HEK293 (cell line): Measurements from ENCODE around the gene LILRA5.

Source experiments
- CTCF ChIA-PET: fragments of 350-600 bp; formaldehyde crosslinking; extraction: SDS; loops from one replicate; lab custom pipeline; 2021; ENCODE audit warnings: antibody characterized with exemption; lab: Yijun Ruan, JAX
- POLR2A ChIA-PET: fragments of 300-600 bp; formaldehyde crosslinking; extraction: SDS; loops from one replicate; lab custom pipeline; 2020; ENCODE audit warnings: antibody characterized with exemption, inconsistent platforms; lab: Yijun Ruan, JAX
- H3K27ac ChIP-seq: fragments of 200-500 bp; sonication (Bioruptor generic); 2 replicates; pipeline ENCODE4 v1.5.1; 2014; ENCODE audit warnings: low read depth, low read length, control low read depth, inconsistent platforms; ENCODE audit errors: extremely low read depth
- H3K36me3 ChIP-seq, 2 experiments: fragments of 200-500 bp in 1 of 2; sonication (Bioruptor generic) in 1 of 2; 1 replicate in 1 of 2; 2 replicates in 1 of 2; pipeline ENCODE4 v1.5.1; 2014 to 2017; ENCODE audit warnings: inconsistent platforms in 2 of 2, low read length in 2 of 2; ENCODE audit not compliant: control insufficient read depth in 2 of 2, insufficient read depth in 1 of 2
- H3K4me1 ChIP-seq: fragments of 200-500 bp; sonication (Bioruptor generic); 2 replicates; pipeline ENCODE4 v1.5.1; 2014; ENCODE audit warnings: mild to moderate bottlenecking, low read length, inconsistent platforms; ENCODE audit not compliant: control insufficient read depth, insufficient read depth
- H3K4me3 ChIP-seq: 2 replicates; pipeline ENCODE4 v1.5.1; 2011; ENCODE audit warnings: low read depth, mild to moderate bottlenecking, control low read depth, low read length, moderate library complexity
- H3K9me3 ChIP-seq: fragments of 200-500 bp; sonication (Bioruptor generic); 2 replicates; pipeline ENCODE4 v1.5.1; 2014; ENCODE audit warnings: low read depth, low read length, inconsistent platforms; ENCODE audit not compliant: control insufficient read depth, insufficient read depth
- BCL11B ChIP-seq: fragments of 450-650 bp; formaldehyde crosslinking; IDR thresholded peaks from 2 replicates; pipeline ENCODE4 v1.5.1; 2016; ENCODE audit warnings: low read depth, missing biosample characterization, missing genetic modification characterization
- EGR2 ChIP-seq: fragments of 450-650 bp; formaldehyde crosslinking; IDR thresholded peaks from 2 replicates; pipeline ENCODE4 v1.5.1; 2016; ENCODE audit warnings: low read depth, missing biosample characterization, missing genetic modification characterization
- FEZF1 ChIP-seq: fragments of 450-650 bp; formaldehyde crosslinking; IDR thresholded peaks from 2 replicates; pipeline ENCODE4 v1.5.1; 2016; ENCODE audit warnings: missing biosample characterization, missing genetic modification characterization
- HOXD13 ChIP-seq: sonication (generic); formaldehyde crosslinking; IDR thresholded peaks from 2 replicates; pipeline ENCODE4 v1.8.0; 2022; ENCODE audit warnings: missing genetic modification reagents, borderline replicate concordance
- SETDB1 ChIP-seq: IDR thresholded peaks from one replicate; pipeline ENCODE4 v1.6.1; 2017; ENCODE audit warnings: mild to moderate bottlenecking, low read length, moderate library complexity, mixed read lengths; ENCODE audit not compliant: insufficient read length
- TCF7L2 ChIP-seq: IDR thresholded peaks from 2 replicates; pipeline ENCODE4 v1.6.1; 2011; ENCODE audit warnings: low read depth, mild to moderate bottlenecking, inconsistent platforms, low read length, moderate library complexity, borderline replicate concordance
- ZBTB17 ChIP-seq: fragments of 450-650 bp; formaldehyde crosslinking; IDR thresholded peaks from 2 replicates; pipeline ENCODE4 v1.5.1; 2016; ENCODE audit warnings: missing biosample characterization, missing genetic modification characterization
- ZIC2 ChIP-seq: fragments of 450-650 bp; formaldehyde crosslinking; IDR thresholded peaks from 2 replicates; pipeline ENCODE4 v1.5.1; 2016; ENCODE audit warnings: missing biosample characterization, missing genetic modification characterization
- ZNF132 ChIP-seq: fragments of 450-650 bp; formaldehyde crosslinking; IDR thresholded peaks from 2 replicates; pipeline ENCODE4 v1.5.1; 2017; ENCODE audit warnings: missing biosample characterization, missing genetic modification characterization, borderline replicate concordance
- ZNF394 ChIP-seq: fragments of 450-650 bp; formaldehyde crosslinking; IDR thresholded peaks from 2 replicates; pipeline ENCODE4 v1.5.1; 2016; ENCODE audit warnings: missing biosample characterization, missing genetic modification characterization, mild to moderate bottlenecking, moderate library complexity, borderline replicate concordance
- ZNF423 ChIP-seq: fragments of 450-650 bp; formaldehyde crosslinking; IDR thresholded peaks from 2 replicates; pipeline ENCODE4 v1.5.1; 2016; ENCODE audit warnings: missing biosample characterization, missing genetic modification characterization
- ZNF521 ChIP-seq: fragments of 450-650 bp; formaldehyde crosslinking; IDR thresholded peaks from 2 replicates; pipeline ENCODE4 v1.5.1; 2017; ENCODE audit warnings: missing biosample characterization, mild to moderate bottlenecking, missing genetic modification characterization
- ZNF660 ChIP-seq: fragments of 450-650 bp; IDR thresholded peaks from 2 replicates; pipeline ENCODE4 v1.5.1; 2018; ENCODE audit warnings: missing biosample characterization, mild to moderate bottlenecking, missing genetic modification characterization
- ZNF707 ChIP-seq: fragments of 450-650 bp; formaldehyde crosslinking; IDR thresholded peaks from 2 replicates; pipeline ENCODE4 v1.5.1; 2016; ENCODE audit warnings: missing biosample characterization, missing genetic modification characterization
- TF ChIP-seq, protein P1 (sequence below): fragments of 450-650 bp; IDR thresholded peaks from 2 replicates; pipeline ENCODE4 v1.5.1; 2018; ENCODE audit warnings: missing biosample characterization, mild to moderate bottlenecking, missing genetic modification characterization
- TF ChIP-seq, protein P2 (sequence below): IDR thresholded peaks from 2 replicates; pipeline ENCODE4 v1.6.1; 2011; ENCODE audit warnings: mild to moderate bottlenecking, low read depth, low read length, borderline replicate concordance
- TF ChIP-seq, protein P3 (sequence below): fragments of 450-650 bp; formaldehyde crosslinking; IDR thresholded peaks from 2 replicates; pipeline ENCODE4; 2016; ENCODE audit warnings: missing biosample characterization, missing genetic modification characterization
- TF ChIP-seq, protein P4 (sequence below): fragments of 450-650 bp; formaldehyde crosslinking; IDR thresholded peaks from 2 replicates; pipeline ENCODE4 v1.5.1; 2016; ENCODE audit warnings: missing biosample characterization, missing genetic modification characterization, low read depth
- TF ChIP-seq, protein P5 (sequence below): fragments of 450-650 bp; formaldehyde crosslinking; conservative IDR thresholded peaks from 2 replicates; pipeline ENCODE4 v1.5.1; 2016; ENCODE audit warnings: low read depth, missing biosample characterization, missing genetic modification characterization

Gene LILRA5

DNA sequence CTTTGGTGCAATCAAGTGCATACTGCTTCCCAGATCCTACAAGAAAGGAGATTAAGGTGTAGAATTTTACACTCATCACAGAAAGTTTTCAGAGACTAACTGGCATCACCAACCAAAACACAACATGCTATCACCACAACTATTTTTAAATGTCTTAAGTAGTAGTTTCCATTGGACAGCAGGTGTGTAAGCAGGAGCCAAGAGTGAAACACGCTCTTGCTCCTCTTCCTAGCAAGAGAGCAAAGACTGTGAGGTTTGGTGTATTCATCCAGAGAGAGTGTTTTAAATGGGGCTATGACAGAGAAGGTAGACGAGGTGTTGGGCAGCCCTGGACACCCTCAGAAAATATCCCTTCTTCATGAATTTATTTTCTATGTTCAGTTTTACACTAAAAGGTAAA, 38.5 kb upstream of the LILRA5 start (continued):
- TF ChIP-seq, protein P1, sequence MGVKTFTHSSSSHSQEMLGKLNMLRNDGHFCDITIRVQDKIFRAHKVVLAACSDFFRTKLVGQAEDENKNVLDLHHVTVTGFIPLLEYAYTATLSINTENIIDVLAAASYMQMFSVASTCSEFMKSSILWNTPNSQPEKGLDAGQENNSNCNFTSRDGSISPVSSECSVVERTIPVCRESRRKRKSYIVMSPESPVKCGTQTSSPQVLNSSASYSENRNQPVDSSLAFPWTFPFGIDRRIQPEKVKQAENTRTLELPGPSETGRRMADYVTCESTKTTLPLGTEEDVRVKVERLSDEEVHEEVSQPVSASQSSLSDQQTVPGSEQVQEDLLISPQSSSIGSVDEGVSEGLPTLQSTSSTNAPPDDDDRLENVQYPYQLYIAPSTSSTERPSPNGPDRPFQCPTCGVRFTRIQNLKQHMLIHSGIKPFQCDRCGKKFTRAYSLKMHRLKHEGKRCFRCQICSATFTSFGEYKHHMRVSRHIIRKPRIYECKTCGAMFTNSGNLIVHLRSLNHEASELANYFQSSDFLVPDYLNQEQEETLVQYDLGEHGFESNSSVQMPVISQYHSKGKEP (tag by site-specific recombination), result no peak
- TF ChIP-seq ZNF660 (tag by site-specific recombination) (no peak), ZNF394 (tag by site-specific recombination) (no peak), EGR2 (tag by site-specific recombination) (no peak), BCL11B (tag by site-specific recombination) (no peak)
- TF ChIP-seq, protein P2, sequence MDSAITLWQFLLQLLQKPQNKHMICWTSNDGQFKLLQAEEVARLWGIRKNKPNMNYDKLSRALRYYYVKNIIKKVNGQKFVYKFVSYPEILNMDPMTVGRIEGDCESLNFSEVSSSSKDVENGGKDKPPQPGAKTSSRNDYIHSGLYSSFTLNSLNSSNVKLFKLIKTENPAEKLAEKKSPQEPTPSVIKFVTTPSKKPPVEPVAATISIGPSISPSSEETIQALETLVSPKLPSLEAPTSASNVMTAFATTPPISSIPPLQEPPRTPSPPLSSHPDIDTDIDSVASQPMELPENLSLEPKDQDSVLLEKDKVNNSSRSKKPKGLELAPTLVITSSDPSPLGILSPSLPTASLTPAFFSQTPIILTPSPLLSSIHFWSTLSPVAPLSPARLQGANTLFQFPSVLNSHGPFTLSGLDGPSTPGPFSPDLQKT, result no peak

DNA sequence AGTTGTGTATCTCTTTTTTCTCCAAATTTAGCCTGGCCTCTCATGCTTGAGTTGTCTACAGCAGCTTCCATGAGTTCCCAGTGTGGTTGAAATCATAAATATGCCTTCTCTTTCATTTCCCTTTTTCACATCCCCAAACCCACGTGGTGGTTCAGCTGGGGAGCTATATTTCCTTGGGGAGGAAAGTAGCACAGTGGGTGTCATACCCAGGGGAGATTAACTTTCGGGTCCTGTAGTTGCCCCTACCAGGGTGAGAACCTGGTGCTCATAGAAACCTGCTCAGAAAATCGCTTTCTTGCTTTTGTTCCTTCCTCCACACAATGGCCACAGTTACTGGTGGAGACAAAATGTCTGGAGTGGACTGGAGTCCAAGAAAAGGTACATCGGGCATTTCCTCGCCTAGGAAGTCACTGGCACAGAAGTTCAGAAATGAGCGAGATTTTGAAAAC, 33.0 kb upstream of the LILRA5 start:
- H3K4me1 ChIP-seq, result no peaks in the 10 kb centered on the region
- no peak overlapping the region for H3K4me3 ChIP-seq
- H3K36me3 ChIP-seq, result no peaks in the 10 kb centered on the region
- no peaks in the 10 kb centered on the region for H3K9me3 ChIP-seq
- POLR2A ChIA-PET, result interaction anchor here (0.5 kb wide), 1 partner anchor 132 kb away, joined by 3 read pairs; no protein-coding TSS in a partner anchor
- H3K27ac ChIP-seq, result no peak overlapping the region
- TF ChIP-seq HOXD13 (CRISPR knock-in tag) (no peak), ZNF521 (no peak), TCF7L2 (no peak), ZNF707 (no peak), ZNF423 (tag by site-specific recombination) (no peak), SETDB1 (no peak), ZIC2 (tag by site-specific recombination) (no peak), FEZF1 (tag by site-specific recombination) (no peak), ZBTB17 (tag by site-specific recombination) (no peak), ZNF132 (tag by site-specific recombination) (no peak)
- TF ChIP-seq, protein P3, sequence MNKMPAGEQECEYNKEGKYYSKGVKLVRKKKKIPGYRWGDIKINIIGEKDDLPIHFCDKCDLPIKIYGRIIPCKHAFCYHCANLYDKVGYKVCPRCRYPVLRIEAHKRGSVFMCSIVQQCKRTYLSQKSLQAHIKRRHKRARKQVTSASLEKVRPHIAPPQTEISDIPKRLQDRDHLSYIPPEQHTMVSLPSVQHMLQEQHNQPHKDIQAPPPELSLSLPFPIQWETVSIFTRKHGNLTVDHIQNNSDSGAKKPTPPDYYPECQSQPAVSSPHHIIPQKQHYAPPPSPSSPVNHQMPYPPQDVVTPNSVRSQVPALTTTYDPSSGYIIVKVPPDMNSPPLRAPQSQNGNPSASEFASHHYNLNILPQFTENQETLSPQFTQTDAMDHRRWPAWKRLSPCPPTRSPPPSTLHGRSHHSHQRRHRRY, result no peak
- TF ChIP-seq, protein P4, sequence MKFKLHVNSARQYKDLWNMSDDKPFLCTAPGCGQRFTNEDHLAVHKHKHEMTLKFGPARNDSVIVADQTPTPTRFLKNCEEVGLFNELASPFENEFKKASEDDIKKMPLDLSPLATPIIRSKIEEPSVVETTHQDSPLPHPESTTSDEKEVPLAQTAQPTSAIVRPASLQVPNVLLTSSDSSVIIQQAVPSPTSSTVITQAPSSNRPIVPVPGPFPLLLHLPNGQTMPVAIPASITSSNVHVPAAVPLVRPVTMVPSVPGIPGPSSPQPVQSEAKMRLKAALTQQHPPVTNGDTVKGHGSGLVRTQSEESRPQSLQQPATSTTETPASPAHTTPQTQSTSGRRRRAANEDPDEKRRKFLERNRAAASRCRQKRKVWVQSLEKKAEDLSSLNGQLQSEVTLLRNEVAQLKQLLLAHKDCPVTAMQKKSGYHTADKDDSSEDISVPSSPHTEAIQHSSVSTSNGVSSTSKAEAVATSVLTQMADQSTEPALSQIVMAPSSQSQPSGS, result no peak
- TF ChIP-seq, protein P5, sequence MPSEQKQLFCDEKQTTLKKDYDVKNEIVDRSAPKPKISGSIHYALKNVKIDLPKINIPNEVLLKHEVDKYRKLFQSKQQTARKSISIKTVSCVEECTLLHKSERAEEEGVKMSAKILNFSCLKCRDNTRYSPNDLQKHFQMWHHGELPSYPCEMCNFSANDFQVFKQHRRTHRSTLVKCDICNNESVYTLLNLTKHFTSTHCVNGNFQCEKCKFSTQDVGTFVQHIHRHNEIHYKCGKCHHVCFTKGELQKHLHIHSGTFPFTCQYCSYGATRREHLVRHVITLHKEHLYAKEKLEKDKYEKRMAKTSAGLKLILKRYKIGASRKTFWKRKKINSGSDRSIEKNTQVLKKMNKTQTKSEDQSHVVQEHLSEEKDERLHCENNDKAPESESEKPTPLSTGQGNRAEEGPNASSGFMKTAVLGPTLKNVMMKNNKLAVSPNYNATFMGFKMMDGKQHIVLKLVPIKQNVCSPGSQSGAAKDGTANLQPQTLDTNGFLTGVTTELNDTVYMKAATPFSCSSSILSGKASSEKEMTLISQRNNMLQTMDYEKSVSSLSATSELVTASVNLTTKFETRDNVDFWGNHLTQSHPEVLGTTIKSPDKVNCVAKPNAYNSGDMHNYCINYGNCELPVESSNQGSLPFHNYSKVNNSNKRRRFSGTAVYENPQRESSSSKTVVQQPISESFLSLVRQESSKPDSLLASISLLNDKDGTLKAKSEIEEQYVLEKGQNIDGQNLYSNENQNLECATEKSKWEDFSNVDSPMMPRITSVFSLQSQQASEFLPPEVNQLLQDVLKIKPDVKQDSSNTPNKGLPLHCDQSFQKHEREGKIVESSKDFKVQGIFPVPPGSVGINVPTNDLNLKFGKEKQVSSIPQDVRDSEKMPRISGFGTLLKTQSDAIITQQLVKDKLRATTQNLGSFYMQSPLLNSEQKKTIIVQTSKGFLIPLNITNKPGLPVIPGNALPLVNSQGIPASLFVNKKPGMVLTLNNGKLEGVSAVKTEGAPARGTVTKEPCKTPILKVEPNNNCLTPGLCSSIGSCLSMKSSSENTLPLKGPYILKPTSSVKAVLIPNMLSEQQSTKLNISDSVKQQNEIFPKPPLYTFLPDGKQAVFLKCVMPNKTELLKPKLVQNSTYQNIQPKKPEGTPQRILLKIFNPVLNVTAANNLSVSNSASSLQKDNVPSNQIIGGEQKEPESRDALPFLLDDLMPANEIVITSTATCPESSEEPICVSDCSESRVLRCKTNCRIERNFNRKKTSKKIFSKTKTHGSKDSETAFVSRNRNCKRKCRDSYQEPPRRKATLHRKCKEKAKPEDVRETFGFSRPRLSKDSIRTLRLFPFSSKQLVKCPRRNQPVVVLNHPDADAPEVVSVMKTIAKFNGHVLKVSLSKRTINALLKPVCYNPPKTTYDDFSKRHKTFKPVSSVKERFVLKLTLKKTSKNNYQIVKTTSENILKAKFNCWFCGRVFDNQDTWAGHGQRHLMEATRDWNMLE (tag by site-specific recombination), result no peak
- TF ChIP-seq, all 188 proteins: peak for 0
- CTCF ChIA-PET, result interaction anchor here (1.0 to 1.9 kb wide), 2 partner anchors 22 kb away, joined by 3 to 6 read pairs; no protein-coding TSS in a partner anchor
